Measurements from ENCODE around the gene SPTBN4.

SPTBN4 gene

DNA sequence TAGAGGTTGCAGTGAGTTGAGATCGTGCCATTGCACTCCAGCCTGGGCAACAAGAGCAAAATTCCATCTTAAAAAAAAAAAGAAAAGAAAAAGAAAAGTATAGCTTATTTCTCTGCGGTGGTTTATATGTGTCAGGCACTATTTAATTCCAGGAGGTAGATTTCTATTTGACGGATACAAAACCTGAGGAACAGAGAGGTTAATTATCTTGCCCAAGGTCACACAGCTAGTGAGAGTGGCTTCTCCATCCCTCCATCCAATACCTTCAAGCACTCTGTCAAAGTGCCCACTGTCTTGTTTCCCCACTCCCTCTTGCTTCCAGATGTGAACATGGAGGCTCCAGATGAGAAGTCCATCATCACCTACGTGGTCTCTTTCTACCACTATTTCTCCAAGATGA lies 34.8 kb downstream of the SPTBN4 start:
- H3K4me3 Mint-ChIP-seq = no peak overlapping the region
- no peak overlapping the region for H3K27ac Mint-ChIP-seq
- no peaks in the 10 kb centered on the region for H3K36me3 Mint-ChIP-seq
- no peaks in the 10 kb centered on the region for H3K9me3 Mint-ChIP-seq (ENCODE audit: low read depth)
- peaks cover 2% of the 10 kb centered on the region for H3K4me1 Mint-ChIP-seq (ENCODE audit: low read depth)
- peaks cover 4% of the 10 kb centered on the region for H3K27me3 Mint-ChIP-seq

GRCh38 chr19:40502081-40502480 lies 35.3 kb downstream of the SPTBN4 start:
- H3K27ac Mint-ChIP-seq = no peak overlapping the region
- H3K4me1 Mint-ChIP-seq (ENCODE audit: low read depth) = peaks cover 2% of the 10 kb centered on the region
- H3K9me3 Mint-ChIP-seq (ENCODE audit: low read depth) = no peaks in the 10 kb centered on the region
- H3K4me3 Mint-ChIP-seq = no peak overlapping the region
- H3K27me3 Mint-ChIP-seq = peaks cover 4% of the 10 kb centered on the region
- no peaks in the 10 kb centered on the region for H3K36me3 Mint-ChIP-seq

DNA sequence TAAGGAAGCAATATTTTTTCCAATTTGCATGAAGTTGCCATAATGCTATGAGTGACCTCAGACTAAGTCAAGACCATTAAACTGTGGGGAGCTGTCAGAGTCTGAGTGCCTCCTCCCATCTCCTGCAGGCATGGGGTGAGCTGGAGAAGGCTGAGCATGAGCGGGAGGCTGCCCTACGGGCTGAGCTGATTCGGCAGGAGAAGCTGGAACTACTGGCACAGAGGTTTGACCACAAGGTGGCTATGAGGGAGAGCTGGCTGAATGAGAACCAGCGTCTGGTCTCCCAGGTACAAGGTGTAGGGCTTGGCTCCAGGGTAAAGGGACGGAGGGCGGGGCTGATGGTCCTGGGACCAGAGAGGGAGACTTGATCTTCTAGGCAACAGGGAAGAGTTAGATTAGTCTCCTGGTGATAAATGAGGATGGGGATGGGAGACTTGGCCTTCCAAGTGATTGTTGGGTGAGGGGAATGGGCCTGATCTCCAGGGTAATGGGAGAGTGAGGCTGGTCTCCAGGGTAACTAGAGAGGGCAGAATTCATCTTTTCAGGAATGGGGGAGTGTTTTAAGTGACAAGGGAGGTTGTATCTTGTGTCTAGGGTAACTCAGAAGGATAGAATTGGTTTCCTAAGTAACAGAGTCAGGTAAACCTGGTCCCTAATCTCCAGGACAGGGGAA lies 36.0 kb downstream of the SPTBN4 start:
- Mint-ChIP-seq H3K36me3 (no peaks in the 10 kb centered on the region), H3K9me3 (ENCODE audit: low read depth) (no peaks in the 10 kb centered on the region), H3K4me3 (no peak overlapping the region), H3K27me3 (peaks cover 5% of the 10 kb centered on the region), H3K4me1 (ENCODE audit: low read depth) (peaks cover 2% of the 10 kb centered on the region), H3K27ac (no peak overlapping the region)

DNA sequence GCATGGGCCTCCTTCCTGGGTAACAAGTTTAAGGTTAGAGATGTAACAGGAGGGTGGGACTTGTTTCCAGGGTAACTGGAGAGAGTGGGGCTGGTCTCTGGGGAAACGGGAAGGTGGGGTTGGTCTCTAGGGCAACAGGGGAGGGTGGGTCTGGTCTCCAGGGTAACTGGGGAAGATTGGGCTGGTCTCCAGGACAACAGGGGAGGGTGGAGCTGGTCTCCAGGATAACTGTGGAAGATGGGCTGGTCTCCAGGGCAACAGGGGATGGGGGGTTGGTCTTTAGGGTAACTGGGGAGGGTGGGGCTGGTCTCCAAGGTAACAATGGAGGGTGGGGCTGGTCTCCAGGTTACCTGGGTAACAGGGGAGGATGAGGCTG lies 36.5 kb downstream of the SPTBN4 start:
- Mint-ChIP-seq H3K4me1 (ENCODE audit: low read depth) (peaks cover 2% of the 10 kb centered on the region), H3K9me3 (ENCODE audit: low read depth) (no peaks in the 10 kb centered on the region), H3K4me3 (no peak overlapping the region), H3K27ac (no peak overlapping the region), H3K36me3 (no peaks in the 10 kb centered on the region), H3K27me3 (peaks cover 5% of the 10 kb centered on the region)

DNA sequence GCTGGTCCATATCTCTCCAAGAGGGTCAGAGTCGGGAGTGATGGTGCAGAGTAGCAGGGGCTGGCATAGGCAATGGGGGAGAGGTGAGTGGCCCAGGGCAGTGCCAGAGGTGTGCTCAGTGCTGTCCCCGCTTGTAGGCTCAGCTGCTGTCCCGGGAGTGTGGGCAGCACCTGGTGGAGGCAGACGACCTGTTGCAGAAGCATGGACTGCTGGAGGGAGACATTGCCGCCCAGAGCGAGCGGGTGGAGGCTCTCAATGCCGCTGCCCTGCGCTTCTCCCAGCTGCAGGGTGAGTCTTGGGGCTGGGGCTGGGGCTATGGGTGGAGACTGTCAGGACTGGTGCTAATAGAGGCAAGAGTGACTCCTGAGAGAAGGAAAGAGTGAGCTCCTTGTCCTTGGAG lies 39.3 kb downstream of the SPTBN4 start:
- no peaks in the 10 kb centered on the region for H3K9me3 Mint-ChIP-seq (ENCODE audit: low read depth)
- no peak overlapping the region for H3K4me3 Mint-ChIP-seq
- H3K27ac Mint-ChIP-seq = no peak overlapping the region
- H3K27me3 Mint-ChIP-seq = peaks cover 10% of the 10 kb centered on the region
- no peaks in the 10 kb centered on the region for H3K36me3 Mint-ChIP-seq
- peaks cover 2% of the 10 kb centered on the region for H3K4me1 Mint-ChIP-seq (ENCODE audit: low read depth)

- Mint-ChIP-seq H3K27ac (no peak overlapping the region), H3K4me1 (ENCODE audit: low read depth) (peaks cover 5% of the 10 kb centered on the region), H3K36me3 (peaks cover 4% of the 10 kb centered on the region), H3K27me3 (peaks cover 18% of the 10 kb centered on the region), H3K9me3 (ENCODE audit: low read depth) (no peaks in the 10 kb centered on the region), H3K4me3 (no peak overlapping the region)
Observed at GRCh38 chr19:40507892-40508291, 41.1 kb downstream of the SPTBN4 start.

DNA sequence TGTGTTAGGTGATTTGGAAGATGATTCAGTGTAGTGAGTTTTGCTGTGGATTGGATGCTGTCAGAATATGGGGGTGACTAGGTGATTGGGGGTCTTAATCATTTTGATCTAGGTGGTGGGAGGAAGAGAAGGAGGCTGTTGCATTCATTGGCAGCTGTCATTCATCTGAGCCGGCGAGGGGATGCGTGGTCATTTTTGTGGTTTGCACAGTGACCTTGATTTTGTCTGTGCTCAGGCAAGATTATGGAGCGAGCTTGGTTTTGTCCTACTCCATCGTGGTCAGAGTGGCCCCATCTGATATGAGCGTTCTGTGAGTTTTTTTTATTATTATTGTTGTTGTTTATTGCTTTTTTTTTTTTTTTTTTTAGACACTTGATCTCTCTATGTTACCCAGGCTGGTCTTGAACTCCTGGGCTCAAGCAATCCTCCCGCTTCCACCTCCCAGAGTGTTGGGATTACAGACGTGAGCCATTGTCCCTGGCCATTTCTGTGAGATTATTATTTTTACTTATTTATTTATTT lies 42.0 kb downstream of the SPTBN4 start:
- Mint-ChIP-seq H3K4me1 (ENCODE audit: low read depth) (peaks cover 9% of the 10 kb centered on the region), H3K4me3 (no peak overlapping the region), H3K36me3 (peaks cover 4% of the 10 kb centered on the region), H3K27me3 (peaks cover 22% of the 10 kb centered on the region), H3K9me3 (ENCODE audit: low read depth) (no peaks in the 10 kb centered on the region), H3K27ac (no peak overlapping the region)

- Mint-ChIP-seq H3K36me3 (peaks cover 4% of the 10 kb centered on the region), H3K27me3 (peaks cover 29% of the 10 kb centered on the region), H3K27ac (no peak overlapping the region), H3K9me3 (ENCODE audit: low read depth) (no peaks in the 10 kb centered on the region), H3K4me1 (ENCODE audit: low read depth) (peaks cover 8% of the 10 kb centered on the region), H3K4me3 (no peak overlapping the region)
Observed at GRCh38 chr19:40510526-40511115, 43.8 kb downstream of the SPTBN4 start.

GRCh38 chr19:40511487-40511886 lies 44.7 kb downstream of the SPTBN4 start:
- peaks cover 4% of the 10 kb centered on the region for H3K36me3 Mint-ChIP-seq
- H3K9me3 Mint-ChIP-seq (ENCODE audit: low read depth) = no peaks in the 10 kb centered on the region
- no peak overlapping the region for H3K27ac Mint-ChIP-seq
- H3K4me3 Mint-ChIP-seq = no peak overlapping the region
- H3K27me3 Mint-ChIP-seq = peaks cover 29% of the 10 kb centered on the region
- H3K4me1 Mint-ChIP-seq (ENCODE audit: low read depth) = peaks cover 8% of the 10 kb centered on the region

GRCh38 chr19:40512110-40512472 lies 45.3 kb downstream of the SPTBN4 start:
- Mint-ChIP-seq H3K27ac (no peak overlapping the region), H3K4me1 (ENCODE audit: low read depth) (peaks cover 8% of the 10 kb centered on the region), H3K9me3 (ENCODE audit: low read depth) (no peaks in the 10 kb centered on the region), H3K27me3 (peaks cover 32% of the 10 kb centered on the region), H3K4me3 (peak overlapping the region; percentile 54), H3K36me3 (peaks cover 6% of the 10 kb centered on the region)

- Mint-ChIP-seq H3K27me3 (peaks cover 35% of the 10 kb centered on the region), H3K27ac (no peak overlapping the region), H3K4me1 (ENCODE audit: low read depth) (peaks cover 8% of the 10 kb centered on the region), H3K4me3 (no peak overlapping the region), H3K9me3 (ENCODE audit: low read depth) (no peaks in the 10 kb centered on the region), H3K36me3 (peaks cover 6% of the 10 kb centered on the region)
Observed at GRCh38 chr19:40512473-40513344, 45.9 kb downstream of the SPTBN4 start.

DNA sequence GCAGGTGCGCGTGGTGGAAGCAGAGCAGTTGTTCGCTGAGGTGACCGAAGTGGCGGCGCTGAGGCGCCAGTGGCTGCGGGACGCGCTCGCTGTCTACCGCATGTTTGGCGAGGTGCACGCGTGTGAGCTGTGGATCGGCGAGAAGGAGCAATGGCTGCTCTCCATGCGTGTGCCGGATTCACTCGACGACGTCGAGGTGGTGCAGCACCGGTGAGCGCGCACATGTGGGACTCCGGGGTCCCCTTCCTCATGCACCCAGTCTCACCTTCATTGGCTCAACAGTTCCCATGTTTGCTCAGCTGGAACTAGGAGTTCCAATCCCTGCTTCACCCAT lies 46.5 kb downstream of the SPTBN4 start:
- Mint-ChIP-seq H3K27ac (no peak overlapping the region), H3K4me1 (ENCODE audit: low read depth) (peaks cover 8% of the 10 kb centered on the region), H3K4me3 (peak overlapping the region; percentile 14), H3K27me3 (peaks cover 35% of the 10 kb centered on the region), H3K36me3 (peaks cover 6% of the 10 kb centered on the region), H3K9me3 (ENCODE audit: low read depth) (no peaks in the 10 kb centered on the region)

DNA sequence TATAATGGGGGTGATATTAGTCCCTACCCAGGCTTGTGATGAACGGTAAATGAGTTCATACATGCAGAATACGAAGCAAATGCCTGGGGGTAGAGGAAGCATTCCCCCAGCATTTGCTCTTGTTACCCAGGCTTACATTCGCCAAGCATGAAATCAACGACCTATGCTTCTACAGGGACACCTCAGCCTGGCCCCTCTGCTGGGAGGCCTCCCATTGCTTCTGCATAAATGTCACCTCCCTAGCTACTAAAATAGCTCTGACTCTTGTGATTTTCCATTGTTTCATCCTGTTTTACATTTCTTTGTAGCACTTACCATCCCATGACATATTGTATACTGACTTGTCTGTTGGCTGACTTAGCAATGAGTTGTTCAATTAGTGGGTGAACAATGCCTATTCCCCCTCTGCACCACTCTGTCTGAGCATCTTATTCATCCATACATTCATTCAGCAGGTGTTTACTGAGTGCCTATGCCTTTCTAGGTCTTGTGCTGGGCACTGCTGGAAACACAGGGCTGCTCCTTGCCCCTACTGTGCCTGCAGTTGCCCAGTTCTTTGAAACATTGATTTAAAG lies 47.0 kb downstream of the SPTBN4 start:
- H3K4me3 Mint-ChIP-seq = peak overlapping the region; percentile 14
- peaks cover 8% of the 10 kb centered on the region for H3K4me1 Mint-ChIP-seq (ENCODE audit: low read depth)
- no peak overlapping the region for H3K27ac Mint-ChIP-seq
- peaks cover 32% of the 10 kb centered on the region for H3K27me3 Mint-ChIP-seq
- no peaks in the 10 kb centered on the region for H3K9me3 Mint-ChIP-seq (ENCODE audit: low read depth)
- peaks cover 6% of the 10 kb centered on the region for H3K36me3 Mint-ChIP-seq

DNA sequence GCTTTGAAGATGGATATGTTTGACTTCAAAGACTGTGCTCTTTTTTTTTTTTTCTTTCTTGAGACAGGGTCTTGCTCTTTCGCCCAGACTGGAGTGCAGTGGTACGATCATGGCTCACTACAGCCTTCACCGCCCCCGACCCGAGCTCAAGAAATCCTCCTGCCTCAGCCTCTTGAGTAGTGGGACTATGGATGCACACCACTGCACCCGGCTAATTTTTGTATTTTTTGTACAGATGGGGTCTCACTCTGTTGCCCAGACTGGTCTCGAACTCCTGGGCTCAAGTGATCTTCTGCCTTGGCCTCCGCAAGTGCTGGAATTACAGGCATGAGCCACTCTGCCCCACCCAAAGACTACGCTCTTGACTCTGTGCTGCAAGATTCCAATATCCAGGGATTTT lies 50.4 kb downstream of the SPTBN4 start:
- Mint-ChIP-seq H3K4me1 (ENCODE audit: low read depth) (peaks cover 5% of the 10 kb centered on the region), H3K27me3 (peaks cover 29% of the 10 kb centered on the region), H3K36me3 (peaks cover 2% of the 10 kb centered on the region), H3K4me3 (no peak overlapping the region), H3K27ac (no peak overlapping the region), H3K9me3 (ENCODE audit: low read depth) (no peaks in the 10 kb centered on the region)

All from activated naive CD8-positive, alpha-beta T cell (primary cell).